ENCODE data around the gene RNF217. TPM values are rescaled to one million over a fixed set of nuclear protein-coding genes. Genes with fewer than 3 reads are reported as not detected.

The RNF217 gene
- total and polyA plus RNA-seq, 2 of the 8 experiments (the other 6 are each of a cell fraction or from before 2014, with no cell fraction given), result 2.0 to 8.9 TPM

- no peak for FAIRE-seq
- no peak overlapping the region for H2AK5ac ChIP-seq (ENCODE audit: low read depth, low read length)
- H3K4ac ChIP-seq (replicated peaks; ENCODE audit: insufficient read length, low read depth, low read length), result no peak overlapping the region
- 93% methylated on average over 8 of the region's 8 CpGs; no CpG with 5 or more reads in 1 of the 2 experiments for WGBS, 2 experiments (ENCODE audit: extremely low coverage in 1 of 2, insufficient coverage in 1 of 2, insufficient read length in 1 of 2, insufficient replicate concordance in 2 of 2, low coverage in 1 of 2, low lambda C conversion rate in 2 of 2, missing lambda C conversion rate in 1 of 2)
- H3K27ac ChIP-seq (ENCODE audit: low read depth, low read length), result no peak overlapping the region
- H3K23me2 ChIP-seq (ENCODE audit: low read depth, low read length), result no peaks in the 10 kb centered on the region
- H3K9ac ChIP-seq (replicated peaks in 1 of 4; ENCODE audit: extremely low read depth in 1 of 4, low read depth in 3 of 4, low read length in 3 of 4), result no peak overlapping the region
- ChIA-PET CTCF (ENCODE audit: partially characterized antibody) (no interaction called here), POLR2A (ENCODE audit: partially characterized antibody) (no interaction called here)
- H3K4me3 ChIP-seq (ENCODE audit: extremely low read depth in 1 of 4, insufficient read depth in 2 of 4, low read depth in 3 of 4, low read length in 4 of 4), result no peak overlapping the region
- H3K27me3 ChIP-seq (replicated peaks in 1 of 4; ENCODE audit: control insufficient read depth in 3 of 4, extremely low read depth in 1 of 4, insufficient read depth in 3 of 4, low read length in 3 of 4), result no peaks in the 10 kb centered on the region
- no peak overlapping the region for H3K4me2 ChIP-seq (ENCODE audit: insufficient read depth in 1 of 2, low read depth in 2 of 2, low read length in 2 of 2)
- no peaks in the 10 kb centered on the region for H3K36me3 ChIP-seq (ENCODE audit: control insufficient read depth in 2 of 4, insufficient read depth in 4 of 4, low read length in 3 of 4)
- no peaks in the 10 kb centered on the region; the same call in 1 of the 2 replicates for H3K79me1 ChIP-seq (ENCODE audit: low read depth, low read length)
- H3K79me2 ChIP-seq (ENCODE audit: control insufficient read depth in 1 of 2, insufficient read depth in 2 of 2, low read length in 2 of 2), result no peaks in the 10 kb centered on the region
- H3K18ac ChIP-seq (ENCODE audit: extremely low read depth, low read length), result no peak overlapping the region
- H4K8ac ChIP-seq (ENCODE audit: extremely low read depth, insufficient read depth, low read length), result no peak overlapping the region
- no peak overlapping the region for H2AFZ ChIP-seq (ENCODE audit: low read length)
- H3K56ac ChIP-seq (replicated peaks; ENCODE audit: insufficient read length, low read depth, low read length), result no peak overlapping the region
- no peak overlapping the region for H3K23ac ChIP-seq (ENCODE audit: insufficient read length)
- no peak for DNase-seq (ENCODE audit: low read depth in 1 of 2, low spot score in 2 of 2)
- peaks cover 0 to 3% (median 0%) of the 10 kb centered on the region in 4 experiments; a peak in 1 of 7 replicates for H3K4me1 ChIP-seq (replicated peaks in 1 of 4; ENCODE audit: control insufficient read depth in 3 of 4, insufficient read depth in 4 of 4, low read length in 3 of 4)
- H4K20me1 ChIP-seq (replicated peaks in 1 of 2; ENCODE audit: control insufficient read depth in 1 of 2, insufficient read depth in 2 of 2, low read length in 2 of 2), result no peaks in the 10 kb centered on the region
- no peak overlapping the region for H2BK20ac ChIP-seq (ENCODE audit: low read length)
- H4K91ac ChIP-seq (replicated peaks; ENCODE audit: insufficient read length, low read length), result no peak overlapping the region
- H2BK5ac ChIP-seq (ENCODE audit: low read depth, low read length), result no peak overlapping the region
- H4K5ac ChIP-seq (ENCODE audit: insufficient read length, low read depth, low read length), result no peak overlapping the region
- H2BK12ac ChIP-seq (ENCODE audit: low read depth, low read length), result no peak overlapping the region
- no peak overlapping the region for H3K14ac ChIP-seq (ENCODE audit: insufficient read length)
- H3K9me3 ChIP-seq (ENCODE audit: insufficient read depth in 2 of 2, low read depth in 1 of 2, low read length in 1 of 2), result no peaks in the 10 kb centered on the region
- H2BK15ac ChIP-seq (ENCODE audit: low read length), result no peak overlapping the region
- H2BK120ac ChIP-seq (replicated peaks; ENCODE audit: low read depth, low read length), result no peak overlapping the region
- TF ChIP-seq POLR2AphosphoS5 (IDR thresholded peaks at IDR 0.05; ENCODE audit: low read depth, low read length) (no peak), MAX (IDR thresholded peaks at IDR 0.05) (no peak), JUND (IDR thresholded peaks at IDR 0.05; ENCODE audit: low read length) (no peak), BCL11A (IDR thresholded peaks at IDR 0.05; ENCODE audit: low read depth in 2 of 2, low read length in 2 of 2) (no peak), ATF2 (IDR thresholded peaks at IDR 0.05; ENCODE audit: low read length) (no peak), MAFK (IDR thresholded peaks at IDR 0.05; ENCODE audit: low read depth, low read length) (no peak), CEBPB (IDR thresholded peaks at IDR 0.05; ENCODE audit: low read depth, low read length) (no peak), NANOG (IDR thresholded peaks at IDR 0.05; ENCODE audit: insufficient read depth, low read depth, low read length, poor library complexity, severe bottlenecking) (no peak), KDM5A (IDR thresholded peaks at IDR 0.05; ENCODE audit: low read length) (no peak), ZNF274 (IDR thresholded peaks at IDR 0.05; ENCODE audit: borderline replicate concordance, extremely low read depth, low read length) (no peak), SRF (IDR thresholded peaks at IDR 0.05; ENCODE audit: low read depth, low read length) (no peak), SP2 (IDR thresholded peaks at IDR 0.05; ENCODE audit: low read length) (no peak)
Observed at GRCh38 chr6:124995645-124996325, 33.5 kb downstream of the RNF217 start.

All from H1 (cell line).